ENCODE data around the gene COL23A1.

Gene COL23A1

GRCh38 chr5:178588769-178589168, 1.4 kb downstream of the COL23A1 start:
- DNase-seq (ENCODE audit: low read depth in 2 of 2) = no peak

- no peak for DNase-seq (ENCODE audit: low read depth in 2 of 2)
Measured at GRCh38 chr5:178587763-178588611, 2.2 kb downstream of the COL23A1 start.

GRCh38 chr5:178586396-178586795, 3.8 kb downstream of the COL23A1 start:
- DNase-seq (ENCODE audit: low read depth in 2 of 2) = no peak

GRCh38 chr5:178585421-178585820, 4.8 kb downstream of the COL23A1 start:
- DNase-seq (ENCODE audit: low read depth in 2 of 2) = peak; percentile 9 to 31

GRCh38 chr5:178583279-178583678, 6.9 kb downstream of the COL23A1 start:
- no peak for DNase-seq (ENCODE audit: low read depth in 2 of 2)

- no peak for DNase-seq (ENCODE audit: low read depth in 2 of 2)
Measured at GRCh38 chr5:178582291-178582690, 7.9 kb downstream of the COL23A1 start.

- DNase-seq (ENCODE audit: low read depth in 2 of 2) = no peak
Measured at GRCh38 chr5:178581621-178582020, 8.6 kb downstream of the COL23A1 start.

- no peak for DNase-seq (ENCODE audit: low read depth in 2 of 2)
Measured at GRCh38 chr5:178580271-178580955, 9.8 kb downstream of the COL23A1 start.

GRCh38 chr5:178577944-178578343, 12.2 kb downstream of the COL23A1 start:
- DNase-seq (ENCODE audit: low read depth in 2 of 2) = no peak

- DNase-seq (ENCODE audit: low read depth in 2 of 2) = no peak
Measured at GRCh38 chr5:178577376-178577839, 12.8 kb downstream of the COL23A1 start.

GRCh38 chr5:178576591-178577351, 13.4 kb downstream of the COL23A1 start:
- DNase-seq (ENCODE audit: low read depth in 2 of 2) = no peak

GRCh38 chr5:178573216-178573615, 17.0 kb downstream of the COL23A1 start:
- no peak for DNase-seq (ENCODE audit: low read depth in 2 of 2)

GRCh38 chr5:178572617-178573016, 17.6 kb downstream of the COL23A1 start:
- DNase-seq (ENCODE audit: low read depth in 2 of 2) = no peak

GRCh38 chr5:178569485-178569884, 20.7 kb downstream of the COL23A1 start:
- no peak for DNase-seq (ENCODE audit: low read depth in 2 of 2)

- no peak for DNase-seq (ENCODE audit: low read depth in 2 of 2)
Measured at GRCh38 chr5:178564811-178565550, 25.2 kb downstream of the COL23A1 start.

GRCh38 chr5:178564397-178564796, 25.8 kb downstream of the COL23A1 start:
- no peak for DNase-seq (ENCODE audit: low read depth in 2 of 2)

- DNase-seq (ENCODE audit: low read depth in 2 of 2) = no peak
Measured at GRCh38 chr5:178563621-178564020, 26.6 kb downstream of the COL23A1 start.

GRCh38 chr5:178561746-178562264, 28.4 kb downstream of the COL23A1 start:
- DNase-seq (ENCODE audit: low read depth in 2 of 2) = no peak

GRCh38 chr5:178560911-178561310, 29.3 kb downstream of the COL23A1 start:
- DNase-seq (ENCODE audit: low read depth in 2 of 2) = no peak

GRCh38 chr5:178557416-178557815, 32.8 kb downstream of the COL23A1 start:
- DNase-seq (ENCODE audit: low read depth in 2 of 2) = no peak

- DNase-seq (ENCODE audit: low read depth in 2 of 2) = no peak
Measured at GRCh38 chr5:178555771-178556211, 34.4 kb downstream of the COL23A1 start.
